Transverse colon (tissue), 4 donors: Measurements from ENCODE around the gene ZNF101. TPM values are rescaled to one million over a fixed set of nuclear protein-coding genes. Genes with fewer than 3 reads are reported as not detected.

ENCODE experiments used
- DNase-seq: peaks from one replicate; pipeline ENCODE4 v3.0.0-alpha.2; 2019
- H3K27ac ChIP-seq, 4 donors: fragments of 200-600 bp; sonication (generic); 2 replicates each; pipeline ENCODE4 v1.5.1; 2016 to 2018; ENCODE audit warnings: inconsistent platforms in 4 of 4
- H3K27me3 ChIP-seq: fragments of 200-600 bp; sonication (generic); 2 replicates; pipeline ENCODE4 v1.5.1; 2017; ENCODE audit warnings: inconsistent platforms
- H3K36me3 ChIP-seq, 4 donors: fragments of 200-600 bp; sonication (generic); 2 replicates each; pipeline ENCODE4 v1.5.1; 2017 to 2019; ENCODE audit warnings: inconsistent platforms in 4 of 4
- H3K4me1 ChIP-seq, 4 donors: fragments of 200-600 bp; sonication (generic); 2 replicates each; pipeline ENCODE4 v1.5.1; 2017 to 2020; ENCODE audit warnings: inconsistent platforms in 4 of 4
- H3K4me3 ChIP-seq, 4 donors: fragments of 200-600 bp; sonication (generic); 1 replicate in 1 of 4; 2 replicates in 3 of 4; pipeline versions ENCODE4 v1.5.1 to v1.6.1; 2017 to 2019; ENCODE audit warnings: inconsistent platforms in 4 of 4
- H3K9me3 ChIP-seq, 2 donors: fragments of 200-600 bp; sonication (generic); 2 replicates each; pipeline ENCODE4 v1.5.1; 2017 to 2019; ENCODE audit warnings: inconsistent platforms in 2 of 2
- CTCF ChIP-seq, 5 experiments: fragments of 200-600 bp in 3 of 5; fragments of 450-650 bp in 2 of 5; sonication (generic) in 3 of 5; IDR thresholded peaks; 1 replicate in 2 of 5; 2 replicates in 3 of 5; pipeline ENCODE4 v1.5.1; 2016 to 2017; ENCODE audit warnings: antibody characterized with exemption in 5 of 5, inconsistent platforms in 3 of 5, mild to moderate bottlenecking in 2 of 5, moderate library complexity in 1 of 5
- EP300 ChIP-seq: sonication (generic); formaldehyde crosslinking; IDR thresholded peaks from one replicate; pipeline ENCODE4 v1.6.1; 2017; ENCODE audit warnings: antibody characterized with exemption, low read depth
- POLR2A ChIP-seq: fragments of 450-650 bp; IDR thresholded peaks from one replicate; pipeline ENCODE4 v1.6.1; 2016; ENCODE audit warnings: antibody characterized with exemption, mild to moderate bottlenecking, moderate library complexity
- POLR2AphosphoS5 ChIP-seq, 3 donors: sonication (generic); formaldehyde crosslinking; IDR thresholded peaks; one replicate each; pipeline ENCODE4 v1.6.1; 2016; ENCODE audit warnings: antibody characterized with exemption in 3 of 3
- WGBS, 2 donors: methylation state at CpG; one replicate each; pipeline ENCODE4 v1.1.5; 2018; ENCODE audit warnings: low coverage in 1 of 2; 5-methylcytosine and 5-hydroxymethylcytosine counted together
- in situ Hi-C, 4 donors: fragments of 200-750 bp; cut with MboI; loops; one replicate each; pipeline versions ENCODE4 v1.15.0 to v1.15.1; 2017; ENCODE audit warnings: low sequenced_read_pairs in 3 of 4, low pct_ligation_motif_present in 1 of 4, low pct_unique_long_range_greater_than_20kb in 1 of 4
- intact Hi-C: fragments of 100-400 bp; cut with DNase I; formaldehyde crosslinking; loops from one replicate; pipeline ENCODE4 v1.15.1; 2023; ENCODE audit warnings: low total_unique reads
- total RNA-seq, 4 donors: library from RNA; depleted of rRNA; stranded (reverse); fragments of >200 nt; gene quantifications; one replicate each; pipeline ENCODE4 v1.1.0, GENCODE V29; 2016

ZNF101 gene
- total RNA-seq, 4 donors from 2014 or later, result 6.8 to 16.8 (median 11.1) TPM

- H3K4me1 ChIP-seq, result peaks cover 0 to 13% (median 8%) of the 10 kb centered on the region in 4 donors
- DNase-seq, result no peak
- H3K27me3 ChIP-seq, result no peaks in the 10 kb centered on the region
- H3K9me3 ChIP-seq, result no peaks in the 10 kb centered on the region
- H3K36me3 ChIP-seq, result peaks cover 0 to 7% (median 0%) of the 10 kb centered on the region in 4 donors
- no peak overlapping the region for H3K4me3 ChIP-seq
- intact Hi-C loops, result no loop called here
- in situ Hi-C loops, result loop anchor here in 1 of 4 donors (25.0 kb wide), 1 partner anchor 95 kb away; the partner anchor contains the start of genes CILP2 and YJEFN3
- 87 to 100% methylated on average over 4 to 5 of the region's 5 CpGs for WGBS, 2 donors
- no peak overlapping the region for H3K27ac ChIP-seq
- TF ChIP-seq POLR2A (no peak), EP300 (no peak), POLR2AphosphoS5 (IDR thresholded peaks at IDR 0.05) (no peak), CTCF (IDR thresholded peaks at IDR 0.05) (no peak)
Observed at GRCh38 chr19:19632661-19633060, 36.0 kb upstream of the ZNF101 start.

- peaks cover 0 to under 1% (median under 1%) of the 10 kb centered on the region in 4 donors for H3K4me1 ChIP-seq
- no peak for DNase-seq
- no peaks in the 10 kb centered on the region for H3K9me3 ChIP-seq
- H3K36me3 ChIP-seq, result peaks cover 0 to 7% (median 0%) of the 10 kb centered on the region in 4 donors
- no peak overlapping the region for H3K4me3 ChIP-seq
- no peak for TF ChIP-seq POLR2A
- TF ChIP-seq CTCF (IDR thresholded peaks at IDR 0.05), result no peak
- TF ChIP-seq POLR2AphosphoS5 (IDR thresholded peaks at IDR 0.05), result no peak
- no peak for TF ChIP-seq EP300
- no peak overlapping the region for H3K27ac ChIP-seq
- in situ Hi-C loops, result loop anchor here in 1 of 4 donors (25.0 kb wide), 1 partner anchor 97 kb away; the partner anchor contains the start of genes CILP2 and YJEFN3
- H3K27me3 ChIP-seq, result no peaks in the 10 kb centered on the region
- intact Hi-C loops, result no loop called here
- WGBS, 2 donors, result 96 to 100% methylated on average over 2 to 22 of the region's 22 CpGs
Observed at GRCh38 chr19:19633711-19634515, 34.7 kb upstream of the ZNF101 start.

DNA sequence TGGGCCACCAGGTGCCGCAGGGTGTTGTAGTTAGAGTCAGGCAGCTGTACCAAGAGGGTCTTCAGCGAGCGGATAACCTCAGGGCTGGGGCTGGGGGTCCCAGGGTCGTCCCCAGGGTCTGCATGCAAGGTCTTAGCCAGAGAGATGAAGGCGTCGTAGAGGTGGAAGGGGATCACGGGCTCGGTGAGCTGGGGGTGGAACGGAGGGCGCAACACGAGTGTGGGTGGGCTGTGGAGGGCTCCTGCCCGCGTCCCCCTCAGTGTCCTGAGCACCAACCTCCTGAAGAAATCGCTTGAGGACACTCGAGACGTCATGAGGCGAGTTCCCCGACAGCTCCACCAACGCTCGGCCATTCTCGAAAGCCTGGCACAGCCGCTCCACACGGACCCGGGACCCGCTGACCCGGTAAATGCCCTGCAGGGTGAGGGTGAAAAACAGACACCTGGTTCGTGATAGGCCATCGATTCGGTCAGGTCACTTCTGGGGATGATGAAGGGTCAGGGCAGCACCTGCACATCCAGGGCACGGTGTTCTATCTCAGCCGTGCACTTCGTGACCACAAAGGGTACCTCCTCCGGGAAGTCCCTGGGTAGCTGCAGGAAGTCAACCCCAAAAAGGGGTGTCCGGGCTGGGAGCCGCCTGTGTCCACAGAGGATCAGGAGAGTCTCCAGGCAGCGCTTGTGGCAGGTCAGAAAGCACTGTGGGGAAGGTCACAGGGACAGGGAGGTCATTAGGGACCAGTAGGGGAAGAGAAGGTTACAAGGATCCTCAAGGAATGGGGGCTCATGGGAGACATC lies 33.9 kb upstream of the ZNF101 start:
- Histone ChIP-seq H3K27ac (no peak overlapping the region), H3K36me3 (peaks cover 0 to 7% (median 0%) of the 10 kb centered on the region in 4 donors), H3K4me1 (no peaks in the 10 kb centered on the region), H3K27me3 (no peaks in the 10 kb centered on the region), H3K9me3 (no peaks in the 10 kb centered on the region), H3K4me3 (no peak overlapping the region)
- WGBS, 2 donors, result 70 to 93% methylated on average over 2 to 36 of the region's 36 CpGs
- in situ Hi-C loops (loop anchor here in 1 of 4 donors (25.0 kb wide), 1 partner anchor 97 kb away; the partner anchor contains the start of genes CILP2 and YJEFN3), intact Hi-C loops (no loop called here)
- TF ChIP-seq EP300 (no peak), CTCF (IDR thresholded peaks at IDR 0.05) (no peak), POLR2A (no peak), POLR2AphosphoS5 (IDR thresholded peaks at IDR 0.05) (no peak)
- no peak for DNase-seq

DNA sequence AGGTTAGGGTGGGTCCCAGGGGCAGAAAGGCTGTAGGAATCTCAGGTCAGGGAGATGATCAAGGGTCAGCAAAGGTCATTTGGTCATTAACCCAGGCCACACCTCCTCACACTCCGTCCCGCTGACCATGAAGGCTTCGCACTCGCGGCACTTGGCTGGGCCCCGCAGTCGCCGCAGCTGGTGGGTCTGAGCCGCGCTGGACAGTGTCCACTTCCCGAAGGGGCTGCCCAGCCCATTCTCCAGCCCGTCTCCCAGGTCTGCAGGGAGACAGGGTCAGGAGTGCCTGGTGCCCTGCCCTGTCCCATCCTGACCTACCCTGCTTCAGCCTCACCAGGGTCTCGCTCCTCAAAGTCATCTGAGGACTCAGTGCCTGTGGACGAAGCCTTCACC lies 33.3 kb upstream of the ZNF101 start:
- DNase-seq, result no peak

More for the DNA sequence above, 33.3 kb upstream of the ZNF101 start:
- in situ Hi-C loops (loop anchor here in 1 of 4 donors (25.0 kb wide), 1 partner anchor 98 kb away; the partner anchor contains the start of genes CILP2 and YJEFN3), intact Hi-C loops (no loop called here)
- H3K27me3 ChIP-seq, result no peaks in the 10 kb centered on the region
- no peak overlapping the region for H3K27ac ChIP-seq
- H3K4me1 ChIP-seq, result no peaks in the 10 kb centered on the region
- WGBS, 2 donors, result 92% methylated on average over 14 of the region's 14 CpGs; no CpG with 5 or more reads in 1 of the 2 donors
- H3K4me3 ChIP-seq, result no peak overlapping the region
- H3K36me3 ChIP-seq, result peaks cover 0 to 7% (median 0%) of the 10 kb centered on the region in 4 donors
- no peaks in the 10 kb centered on the region for H3K9me3 ChIP-seq
- TF ChIP-seq POLR2AphosphoS5 (IDR thresholded peaks at IDR 0.05) (no peak), CTCF (IDR thresholded peaks at IDR 0.05) (no peak), POLR2A (no peak), EP300 (no peak)
